Inflammatory macrophage treated with lipopolysaccharide for 1 hour (primary cell): ENCODE data around the gene SLC2A10.

Experiments used
- DNase-seq, 2 donors: peaks; one replicate each; pipeline ENCODE4 v3.0.0-alpha.2; 2020 to 2022

SLC2A10 gene

GRCh38 chr20:46739431-46740213, 30.2 kb downstream of the SLC2A10 start:
- DNase-seq, result no peak

GRCh38 chr20:46740214-46740609, 30.8 kb downstream of the SLC2A10 start:
- no peak for DNase-seq

- no peak for DNase-seq
Observed at GRCh38 chr20:46741924-46742668, 32.6 kb downstream of the SLC2A10 start.

GRCh38 chr20:46742669-46743045, 33.2 kb downstream of the SLC2A10 start:
- DNase-seq, result no peak

- DNase-seq, result no peak
Observed at GRCh38 chr20:46743088-46743487, 33.6 kb downstream of the SLC2A10 start.

GRCh38 chr20:46746956-46747526, 37.6 kb downstream of the SLC2A10 start:
- DNase-seq, result no peak

GRCh38 chr20:46749147-46749546, 39.7 kb downstream of the SLC2A10 start:
- DNase-seq, result no peak

GRCh38 chr20:46751856-46752255, 42.4 kb downstream of the SLC2A10 start:
- no peak for DNase-seq

GRCh38 chr20:46752728-46753127, 43.3 kb downstream of the SLC2A10 start:
- peak; percentile 11 to 74 for DNase-seq

- no peak for DNase-seq
Observed at GRCh38 chr20:46755483-46756413, 46.3 kb downstream of the SLC2A10 start.

GRCh38 chr20:46756419-46756818, 47.0 kb downstream of the SLC2A10 start:
- no peak for DNase-seq

GRCh38 chr20:46757135-46757534, 47.7 kb downstream of the SLC2A10 start:
- DNase-seq, result no peak

- DNase-seq, result peak; percentile 40 to 67
Observed at GRCh38 chr20:46757754-46758678, 48.6 kb downstream of the SLC2A10 start.

GRCh38 chr20:46758929-46759669, 49.6 kb downstream of the SLC2A10 start:
- no peak for DNase-seq

GRCh38 chr20:46761566-46761965, 52.1 kb downstream of the SLC2A10 start:
- no peak for DNase-seq

GRCh38 chr20:46764068-46764467, 54.6 kb downstream of the SLC2A10 start:
- no peak for DNase-seq

GRCh38 chr20:46765506-46766120, 56.2 kb downstream of the SLC2A10 start:
- no peak for DNase-seq

GRCh38 chr20:46767127-46767761, 57.8 kb downstream of the SLC2A10 start:
- peak in 1 of 2 donors; percentile 60 for DNase-seq

- no peak for DNase-seq
Observed at GRCh38 chr20:46770330-46771194, 61.1 kb downstream of the SLC2A10 start.
